ENCODE results near the gene TMPRSS13.

The TMPRSS13 gene

DNA sequence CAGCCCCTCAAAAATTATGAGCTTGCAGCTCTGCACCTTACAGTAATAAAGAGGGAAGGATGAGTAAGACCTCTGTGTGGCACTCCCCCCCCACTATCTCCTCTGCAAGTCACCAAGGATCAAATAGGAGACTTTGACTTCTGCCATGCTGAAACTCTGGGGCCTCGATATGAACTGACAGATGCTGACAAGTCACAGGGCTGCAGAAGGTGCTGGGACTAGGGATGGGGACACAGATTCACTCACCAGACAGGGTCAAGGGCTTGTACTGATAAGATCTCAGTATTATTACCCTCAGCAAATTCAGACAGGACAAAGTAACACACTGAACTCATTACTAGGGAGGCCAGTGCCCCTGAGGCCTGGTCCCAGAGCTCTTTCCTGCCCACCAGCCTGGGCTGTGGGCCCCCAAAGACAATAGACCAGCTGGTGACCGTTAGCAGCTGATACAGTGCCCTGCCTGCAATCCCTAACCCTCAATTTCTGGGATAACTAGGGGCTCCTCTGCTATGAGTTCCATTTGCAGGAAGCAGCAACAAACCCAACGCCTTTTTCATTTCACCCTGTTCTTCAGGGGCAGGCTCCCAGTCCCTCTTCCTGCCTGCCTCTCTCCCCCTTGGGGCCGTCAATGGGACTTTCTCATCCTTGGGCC is 20.1 kb downstream of the TMPRSS13 start:
- H3K4me3 ChIP-seq (replicated peaks in 1 of 2; ENCODE audit: low read depth in 2 of 2, low read length in 2 of 2), result no peak overlapping the region
- TF ChIP-seq, protein P1, sequence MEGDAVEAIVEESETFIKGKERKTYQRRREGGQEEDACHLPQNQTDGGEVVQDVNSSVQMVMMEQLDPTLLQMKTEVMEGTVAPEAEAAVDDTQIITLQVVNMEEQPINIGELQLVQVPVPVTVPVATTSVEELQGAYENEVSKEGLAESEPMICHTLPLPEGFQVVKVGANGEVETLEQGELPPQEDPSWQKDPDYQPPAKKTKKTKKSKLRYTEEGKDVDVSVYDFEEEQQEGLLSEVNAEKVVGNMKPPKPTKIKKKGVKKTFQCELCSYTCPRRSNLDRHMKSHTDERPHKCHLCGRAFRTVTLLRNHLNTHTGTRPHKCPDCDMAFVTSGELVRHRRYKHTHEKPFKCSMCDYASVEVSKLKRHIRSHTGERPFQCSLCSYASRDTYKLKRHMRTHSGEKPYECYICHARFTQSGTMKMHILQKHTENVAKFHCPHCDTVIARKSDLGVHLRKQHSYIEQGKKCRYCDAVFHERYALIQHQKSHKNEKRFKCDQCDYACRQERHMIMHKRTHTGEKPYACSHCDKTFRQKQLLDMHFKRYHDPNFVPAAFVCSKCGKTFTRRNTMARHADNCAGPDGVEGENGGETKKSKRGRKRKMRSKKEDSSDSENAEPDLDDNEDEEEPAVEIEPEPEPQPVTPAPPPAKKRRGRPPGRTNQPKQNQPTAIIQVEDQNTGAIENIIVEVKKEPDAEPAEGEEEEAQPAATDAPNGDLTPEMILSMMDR (IDR thresholded peaks at IDR 0.05; ENCODE audit: low read depth, low read length), result no peak
- no peak for DNase-seq (ENCODE audit: low read depth in 2 of 2)

DNA sequence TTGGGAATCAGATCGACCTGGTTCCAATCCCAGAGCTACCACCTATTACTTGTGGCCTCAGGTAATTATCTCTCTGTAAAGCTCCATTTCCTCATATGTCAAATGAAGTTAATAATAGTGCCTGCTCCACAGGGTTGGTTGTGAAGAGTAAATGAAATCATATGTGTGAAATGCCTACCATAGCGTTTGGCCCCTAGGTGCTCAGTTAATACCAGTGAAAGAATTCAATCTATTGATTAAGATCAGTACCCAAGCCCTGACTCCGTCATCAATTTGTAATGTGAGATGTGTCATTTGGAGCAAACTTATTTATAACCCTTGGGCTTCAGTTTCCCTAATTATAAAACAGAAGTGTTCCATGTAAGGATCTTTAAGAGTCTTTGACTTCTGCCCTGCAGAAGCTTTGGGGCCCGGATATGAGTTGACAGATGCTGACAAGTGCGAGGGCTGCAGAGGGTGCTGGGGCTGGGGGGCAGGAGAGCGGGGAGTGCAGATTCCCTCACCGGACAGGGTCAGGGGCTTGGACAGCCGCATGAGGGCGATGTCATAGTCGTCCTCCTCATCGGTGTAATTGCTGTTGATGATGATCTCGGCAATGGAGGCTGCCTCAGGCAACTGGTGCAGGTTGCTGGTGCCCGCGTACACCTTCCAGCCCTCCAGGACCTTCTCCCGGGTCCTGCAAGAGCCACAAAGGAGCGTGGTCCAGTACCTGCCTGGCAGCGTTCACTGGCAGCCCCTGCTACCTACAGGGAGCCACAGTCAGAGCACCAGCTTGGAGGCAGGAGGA is 20.9 kb downstream of the TMPRSS13 start:
- H3K4me3 ChIP-seq (replicated peaks in 1 of 2; ENCODE audit: low read depth in 2 of 2, low read length in 2 of 2), result no peak overlapping the region
- TF ChIP-seq, protein P1 (IDR thresholded peaks at IDR 0.05; ENCODE audit: low read depth, low read length), result no peak
- DNase-seq (ENCODE audit: low read depth in 2 of 2), result no peak

DNA sequence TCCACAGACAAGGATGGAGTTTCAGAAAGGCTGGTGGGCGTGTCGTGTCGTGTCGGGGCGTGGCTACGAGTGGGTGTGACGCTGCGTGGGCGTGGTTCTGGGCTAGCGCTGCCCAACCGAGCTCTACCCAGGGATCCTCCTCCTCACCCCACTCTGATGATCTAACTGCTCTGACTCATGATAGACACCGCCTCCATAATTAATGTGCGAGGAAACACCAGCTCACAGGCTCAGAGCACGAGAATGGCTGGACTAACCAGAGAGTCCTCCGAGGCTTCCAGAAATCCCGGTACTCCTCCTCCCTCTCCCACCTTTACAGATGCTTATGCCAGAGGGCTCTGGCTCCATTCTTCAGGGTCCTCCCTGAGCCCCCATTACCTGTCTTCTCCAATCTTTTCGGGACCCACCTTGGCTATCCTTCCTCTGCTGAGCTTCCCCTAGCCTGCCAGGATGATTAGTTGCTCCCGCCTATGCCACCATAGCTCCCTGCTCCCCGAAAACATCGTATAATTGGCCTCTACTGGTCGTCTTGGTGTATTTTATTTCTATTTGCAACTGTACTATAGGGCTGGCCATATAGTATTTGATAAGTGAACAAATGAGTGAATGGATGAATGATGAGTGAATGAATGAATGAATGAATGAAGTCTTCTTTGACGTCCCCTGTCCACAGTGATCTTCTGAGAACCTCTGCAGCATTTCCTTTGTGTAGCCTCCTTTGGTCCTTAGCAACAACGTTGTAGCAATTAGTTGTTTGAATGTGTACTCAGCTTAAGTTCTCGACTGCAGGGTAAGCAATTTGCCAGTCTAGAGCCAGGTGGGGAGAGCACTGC is 21.7 kb downstream of the TMPRSS13 start:
- no peak overlapping the region for H3K4me3 ChIP-seq (replicated peaks in 1 of 2; ENCODE audit: low read depth in 2 of 2, low read length in 2 of 2)
- TF ChIP-seq, protein P1 (IDR thresholded peaks at IDR 0.05; ENCODE audit: low read depth, low read length), result no peak
- peak; percentile 83 to 90 for DNase-seq (ENCODE audit: low read depth in 2 of 2)

DNA sequence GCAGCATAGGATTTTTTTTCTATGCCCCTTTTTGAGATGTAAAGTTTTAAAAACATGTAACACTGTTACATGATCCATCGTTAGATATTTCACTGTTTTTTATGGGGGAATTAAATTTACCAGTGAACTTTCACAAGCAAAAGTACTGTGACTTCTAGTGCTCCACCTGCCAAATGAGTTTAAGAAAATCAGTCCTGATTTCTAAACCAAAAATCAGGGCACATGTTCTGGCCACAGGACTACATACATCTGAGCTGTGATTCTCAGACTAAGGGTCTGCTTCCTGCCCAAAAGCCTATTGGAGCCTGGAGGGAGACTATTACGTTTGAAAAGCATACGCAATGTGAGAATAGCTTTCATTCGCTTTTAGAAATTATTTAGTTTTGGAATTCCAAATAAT is 22.5 kb downstream of the TMPRSS13 start:
- H3K4me3 ChIP-seq (replicated peaks in 1 of 2; ENCODE audit: low read depth in 2 of 2, low read length in 2 of 2), result no peak overlapping the region
- TF ChIP-seq, protein P1 (IDR thresholded peaks at IDR 0.05; ENCODE audit: low read depth, low read length), result no peak
- no peak for DNase-seq (ENCODE audit: low read depth in 2 of 2)

DNA sequence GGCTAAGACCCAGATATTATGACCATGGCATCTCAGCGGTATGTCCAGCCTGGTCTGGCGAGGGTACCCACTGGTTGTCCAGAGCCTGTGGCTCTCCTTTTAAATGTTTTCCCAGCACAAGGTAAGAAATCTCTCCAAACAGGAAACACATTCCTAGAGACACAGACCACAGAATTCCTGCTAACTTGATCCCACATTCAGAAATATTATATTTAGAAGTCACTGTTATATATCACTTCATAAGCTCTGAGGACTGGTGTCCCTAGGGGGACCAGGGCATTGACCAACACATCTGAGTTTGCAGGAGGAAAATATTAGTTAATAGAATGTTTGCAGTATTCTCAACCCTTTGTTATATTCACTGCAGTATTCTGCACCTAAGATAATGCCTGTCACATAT is 23.1 kb downstream of the TMPRSS13 start:
- TF ChIP-seq, protein P1 (IDR thresholded peaks at IDR 0.05; ENCODE audit: low read depth, low read length), result no peak
- no peak for DNase-seq (ENCODE audit: low read depth in 2 of 2)
- no peak overlapping the region for H3K4me3 ChIP-seq (replicated peaks in 1 of 2; ENCODE audit: low read depth in 2 of 2, low read length in 2 of 2)

DNA sequence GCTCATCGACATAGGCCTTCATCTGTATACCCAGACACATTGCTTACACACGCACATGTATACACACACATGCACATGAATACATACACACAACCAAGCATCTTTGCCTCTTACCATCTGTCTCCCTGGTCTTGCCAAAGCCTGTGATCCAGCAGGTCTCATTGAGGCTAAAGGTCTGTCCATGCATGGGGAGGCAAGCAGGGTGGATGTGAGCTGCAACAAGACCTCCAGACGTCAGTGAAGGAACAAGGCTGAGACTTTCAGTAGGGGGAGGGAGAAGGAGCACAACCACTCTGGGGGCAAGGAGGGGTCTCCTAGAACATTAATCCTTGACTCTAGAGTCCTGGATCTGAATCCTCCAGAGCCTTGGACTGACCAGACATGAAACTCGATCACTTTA is 23.7 kb downstream of the TMPRSS13 start:
- no peak for DNase-seq (ENCODE audit: low read depth in 2 of 2)
- TF ChIP-seq, protein P1 (IDR thresholded peaks at IDR 0.05; ENCODE audit: low read depth, low read length), result no peak
- no peak overlapping the region for H3K4me3 ChIP-seq (replicated peaks in 1 of 2; ENCODE audit: low read depth in 2 of 2, low read length in 2 of 2)

Data from cardiac fibroblast (primary cell).